ENCODE data around the gene ARHGAP28.
"Not testable (repeated sequence)": the region's sequence is repeated elsewhere in the genome, so short reads cannot be mapped to it uniquely, and the experiment has no call there.

Gene ARHGAP28

DNA sequence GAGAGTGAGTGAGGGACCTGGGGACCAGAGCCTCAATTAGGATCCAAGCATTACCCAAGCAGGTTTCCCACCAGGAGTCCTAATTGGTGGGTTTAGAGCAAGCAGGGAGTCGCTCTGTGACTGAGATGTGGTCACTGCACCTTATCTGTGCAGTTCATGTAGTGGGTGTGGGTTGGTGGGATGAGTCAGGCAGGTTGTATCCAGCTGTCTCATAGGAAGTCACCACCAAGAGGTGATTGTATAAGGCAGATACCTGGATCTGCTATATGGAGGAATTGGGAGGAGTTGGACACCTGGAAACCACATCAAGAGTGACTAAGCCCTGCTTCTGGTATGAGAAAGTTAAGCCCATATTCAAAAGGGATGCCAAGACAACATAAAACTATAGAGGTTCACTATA, 106.8 kb downstream of the ARHGAP28 start:
- FAIRE-seq (no peak), DNase-seq (ENCODE audit: insufficient read length, low spot score) (no peak)
- TF ChIP-seq POLR2A (IDR thresholded peaks at IDR 0.05; ENCODE audit: low read depth, low read length), result no peak

DNA sequence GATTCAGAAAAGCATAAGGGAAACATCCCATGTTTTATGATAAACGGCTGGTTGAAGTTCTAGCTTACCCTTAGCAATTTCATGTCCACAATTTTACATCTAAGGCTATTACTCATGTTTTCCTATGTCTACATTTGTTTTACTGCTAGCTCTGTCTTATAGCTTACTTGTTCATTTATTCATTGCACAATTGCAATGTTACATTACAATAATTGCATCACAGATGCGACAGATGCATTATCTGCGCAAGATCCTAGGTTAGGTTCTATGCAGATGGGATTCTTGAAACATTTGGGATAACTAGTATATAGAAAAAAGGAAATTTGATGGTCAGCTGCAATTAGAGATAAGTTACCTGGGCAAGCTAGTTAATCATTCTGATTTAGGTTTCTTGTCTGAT, 108.4 kb downstream of the ARHGAP28 start:
- no peak for TF ChIP-seq POLR2A (IDR thresholded peaks at IDR 0.05; ENCODE audit: low read depth, low read length)
- FAIRE-seq, result no peak
- DNase-seq (ENCODE audit: insufficient read length, low spot score), result no peak

DNA sequence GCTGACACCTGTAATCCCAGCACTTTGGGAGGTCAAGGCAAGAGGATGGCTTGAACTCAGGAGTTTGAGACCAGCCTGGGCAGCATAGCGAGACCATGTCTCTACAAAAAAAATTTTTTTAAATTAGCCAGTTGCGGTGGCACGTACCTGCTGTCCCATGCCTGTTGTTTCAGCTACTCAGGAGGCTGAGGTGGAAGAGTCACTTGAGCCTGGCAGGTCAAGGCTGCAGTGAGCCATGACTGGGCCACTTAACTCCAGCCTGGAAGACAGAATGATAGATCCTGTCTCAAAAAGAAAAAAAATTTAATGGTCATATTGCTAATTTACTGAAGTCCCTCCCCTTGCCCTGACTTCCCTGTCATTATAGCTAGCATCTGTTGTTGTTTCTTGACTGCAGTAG, 112.6 kb downstream of the ARHGAP28 start:
- FAIRE-seq, result no peak
- DNase-seq (ENCODE audit: insufficient read length, low spot score), result no peak
- no peak for TF ChIP-seq POLR2A (IDR thresholded peaks at IDR 0.05; ENCODE audit: low read depth, low read length)

DNA sequence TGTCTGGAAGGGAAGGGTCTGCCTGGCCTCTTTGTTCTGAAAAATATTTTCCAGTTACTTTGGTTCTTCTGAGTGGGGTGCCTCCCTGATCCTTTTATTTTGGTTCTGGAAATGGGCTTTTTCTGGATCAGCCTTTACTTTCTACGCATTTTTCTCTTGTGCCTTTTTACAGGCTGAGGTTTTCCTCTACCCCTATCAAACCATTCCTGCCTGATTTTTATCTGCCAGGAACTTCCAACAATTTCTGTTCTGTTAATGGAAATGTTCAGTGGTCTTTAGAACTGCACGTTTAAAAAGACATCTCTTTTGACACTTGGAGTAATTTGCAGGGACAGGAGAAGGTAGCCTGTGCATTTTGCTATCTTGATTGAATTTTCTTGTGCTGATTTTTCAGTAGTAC, 113.8 kb downstream of the ARHGAP28 start:
- no peak for TF ChIP-seq POLR2A (IDR thresholded peaks at IDR 0.05; ENCODE audit: low read depth, low read length)
- DNase-seq (ENCODE audit: insufficient read length, low spot score) (no peak), FAIRE-seq (no peak)

DNA sequence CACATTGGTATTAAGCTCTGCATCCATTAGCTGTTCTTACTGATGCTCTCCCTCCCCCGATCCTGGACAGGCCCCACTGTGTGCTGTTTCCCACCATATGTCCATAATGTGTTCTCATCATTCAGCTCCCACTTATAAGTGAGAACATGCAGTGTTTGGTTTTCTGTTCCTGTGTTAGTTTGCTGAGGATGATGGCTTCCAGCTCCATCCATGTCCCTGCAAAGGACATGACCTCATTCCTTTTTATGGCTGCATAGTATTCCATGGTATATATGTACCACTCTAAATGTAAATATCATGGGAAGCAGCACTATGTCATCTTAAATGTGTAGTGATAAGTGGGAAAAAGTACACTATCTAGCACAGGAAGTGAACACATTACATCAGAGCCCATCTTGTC, 116.0 kb downstream of the ARHGAP28 start:
- not testable (repeated sequence) for FAIRE-seq; DNase-seq (ENCODE audit: insufficient read length, low spot score)

DNA sequence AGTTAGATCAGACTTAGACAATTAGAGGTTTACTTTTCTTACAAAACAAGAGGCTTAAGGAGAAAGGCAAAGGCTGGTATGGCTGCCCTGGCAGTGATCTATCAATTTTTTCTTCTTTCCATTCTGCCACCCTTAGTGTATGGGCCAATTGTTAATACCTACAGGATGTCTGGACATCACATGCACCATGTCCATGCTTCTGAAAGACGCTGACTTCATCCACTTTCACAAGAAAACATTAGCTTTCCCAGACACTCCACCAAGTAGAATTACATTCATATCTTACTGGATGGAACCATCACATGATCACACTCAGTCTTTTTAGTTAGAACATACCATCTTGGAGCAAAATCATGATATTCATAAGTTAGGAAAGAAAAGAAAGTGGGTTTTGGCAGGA, 120.9 kb downstream of the ARHGAP28 start:
- FAIRE-seq, result no peak
- no peak for DNase-seq (ENCODE audit: insufficient read length, low spot score)
- no peak for TF ChIP-seq POLR2A (IDR thresholded peaks at IDR 0.05; ENCODE audit: low read depth, low read length)

DNA sequence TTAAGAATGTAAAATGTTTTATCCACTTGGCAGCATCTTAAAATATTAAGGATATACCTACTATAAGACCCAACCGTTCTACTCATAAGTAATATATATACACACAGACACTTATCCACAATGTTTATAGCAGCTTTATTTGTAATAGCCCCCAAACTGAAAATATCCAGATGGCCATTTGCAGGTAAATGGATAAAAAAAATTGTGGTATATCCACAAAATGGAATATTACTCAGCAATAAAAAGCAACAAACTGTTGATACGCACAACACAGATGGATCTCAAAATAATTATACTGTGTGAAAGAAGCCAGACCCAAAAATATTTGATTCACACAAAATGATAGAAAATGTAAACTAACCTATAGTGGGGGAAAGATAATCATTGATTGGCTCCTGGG, 122.0 kb downstream of the ARHGAP28 start:
- no peak for TF ChIP-seq POLR2A (IDR thresholded peaks at IDR 0.05; ENCODE audit: low read depth, low read length)
- no peak for DNase-seq (ENCODE audit: insufficient read length, low spot score)
- FAIRE-seq, result no peak

DNA sequence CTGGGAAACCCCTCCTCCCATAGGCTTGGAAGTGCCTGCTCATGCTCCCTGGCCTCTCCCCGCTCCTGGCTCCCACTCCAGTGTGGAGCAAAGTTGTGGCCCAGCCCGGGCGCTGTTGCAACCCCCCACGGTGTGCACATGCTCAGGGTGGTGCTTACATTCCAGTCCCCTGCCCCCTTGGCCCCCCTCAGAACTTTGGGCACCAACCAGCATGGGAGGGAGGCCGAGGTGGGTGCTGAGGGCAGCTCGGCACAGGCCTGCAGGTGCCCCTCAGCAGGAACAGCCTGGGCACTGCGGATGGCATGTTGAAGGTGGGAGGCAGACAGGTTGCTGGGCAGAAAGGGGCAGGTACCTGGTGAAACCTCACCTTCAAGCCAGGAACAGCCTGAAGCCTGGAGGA, 125.3 kb downstream of the ARHGAP28 start:
- FAIRE-seq (no peak), DNase-seq (ENCODE audit: insufficient read length, low spot score) (no peak)
- no peak for TF ChIP-seq POLR2A (IDR thresholded peaks at IDR 0.05; ENCODE audit: low read depth, low read length)

DNA sequence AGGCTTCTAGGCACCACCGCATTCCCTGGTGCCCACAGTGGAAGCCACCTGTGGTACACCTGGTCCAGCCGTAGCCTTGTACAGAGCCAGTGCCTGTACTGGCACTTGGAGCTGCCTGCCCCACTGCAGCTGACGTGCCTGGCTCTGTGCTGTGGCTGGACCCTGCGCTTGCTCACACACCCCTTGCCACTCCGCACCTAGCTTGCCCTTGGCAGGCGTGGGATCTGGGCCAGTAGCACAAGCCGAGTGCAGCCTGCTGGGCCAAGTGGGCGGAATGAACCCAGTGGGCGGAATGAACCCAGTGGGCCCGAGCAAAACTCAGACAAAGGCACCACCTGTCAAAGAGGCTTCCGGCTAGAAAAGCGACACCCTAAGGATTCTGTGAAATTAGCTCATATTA, 126.3 kb downstream of the ARHGAP28 start:
- DNase-seq (ENCODE audit: insufficient read length, low spot score) (no peak), FAIRE-seq (no peak)
- no peak for TF ChIP-seq POLR2A (IDR thresholded peaks at IDR 0.05; ENCODE audit: low read depth, low read length)

DNA sequence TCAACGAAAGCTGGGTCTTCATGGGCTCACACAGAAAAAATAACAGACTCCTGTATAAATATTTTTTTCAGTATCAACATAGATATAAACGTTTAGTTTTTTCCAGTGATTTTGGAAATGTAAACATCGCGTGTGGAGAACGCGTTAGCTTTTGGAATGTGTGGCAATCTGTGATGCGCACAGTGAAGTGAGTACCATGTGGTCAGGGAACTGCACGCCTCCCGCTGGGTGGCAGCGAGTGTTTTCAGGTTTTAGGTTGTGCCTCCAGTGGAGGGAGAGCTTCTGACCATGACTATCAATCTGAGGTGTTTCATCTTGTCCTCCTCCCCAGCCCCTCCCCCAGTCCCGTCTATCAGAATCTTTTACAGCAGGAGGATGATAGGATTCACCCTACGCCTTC, 127.8 kb downstream of the ARHGAP28 start:
- no peak for DNase-seq (ENCODE audit: insufficient read length, low spot score)
- no peak for FAIRE-seq
- no peak for TF ChIP-seq POLR2A (IDR thresholded peaks at IDR 0.05; ENCODE audit: low read depth, low read length)

DNA sequence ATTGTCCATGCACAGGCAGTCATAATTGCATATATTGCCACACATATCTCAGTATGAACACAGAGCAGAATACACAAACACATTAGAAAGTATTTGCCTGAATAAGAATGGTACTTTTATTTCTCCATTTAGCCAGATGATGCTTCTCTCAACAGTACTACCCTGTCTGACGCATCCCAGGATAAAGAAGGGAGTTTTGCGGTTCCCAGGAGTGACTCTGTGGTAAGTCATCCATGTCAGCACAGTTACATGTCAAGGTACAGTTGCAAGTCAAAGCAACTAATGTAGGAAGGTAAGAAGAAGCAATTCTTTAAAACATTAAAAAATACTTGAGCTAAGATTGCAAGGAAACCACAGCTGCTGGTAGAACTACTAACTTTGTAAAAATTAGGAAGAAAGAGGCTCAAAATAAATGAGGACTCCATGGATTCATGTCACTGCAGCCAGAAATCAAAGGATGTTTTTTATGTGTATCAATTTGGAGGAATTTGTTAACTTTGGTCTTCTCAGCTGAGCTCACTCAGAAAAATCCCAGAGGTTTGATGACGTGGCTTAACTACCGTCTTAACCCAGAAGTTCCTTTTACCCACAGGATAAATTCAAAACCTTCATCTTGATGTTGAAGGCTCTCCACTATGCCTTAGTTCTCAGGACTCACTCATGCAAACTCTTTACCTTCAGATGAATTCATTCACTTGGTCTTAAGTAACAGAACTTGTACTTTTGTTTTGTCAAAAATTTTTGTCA, 130.3 kb downstream of the ARHGAP28 start:
- TF ChIP-seq POLR2A (IDR thresholded peaks at IDR 0.05; ENCODE audit: low read depth, low read length), result no peak
- FAIRE-seq (no peak), DNase-seq (ENCODE audit: insufficient read length, low spot score) (no peak)

DNA sequence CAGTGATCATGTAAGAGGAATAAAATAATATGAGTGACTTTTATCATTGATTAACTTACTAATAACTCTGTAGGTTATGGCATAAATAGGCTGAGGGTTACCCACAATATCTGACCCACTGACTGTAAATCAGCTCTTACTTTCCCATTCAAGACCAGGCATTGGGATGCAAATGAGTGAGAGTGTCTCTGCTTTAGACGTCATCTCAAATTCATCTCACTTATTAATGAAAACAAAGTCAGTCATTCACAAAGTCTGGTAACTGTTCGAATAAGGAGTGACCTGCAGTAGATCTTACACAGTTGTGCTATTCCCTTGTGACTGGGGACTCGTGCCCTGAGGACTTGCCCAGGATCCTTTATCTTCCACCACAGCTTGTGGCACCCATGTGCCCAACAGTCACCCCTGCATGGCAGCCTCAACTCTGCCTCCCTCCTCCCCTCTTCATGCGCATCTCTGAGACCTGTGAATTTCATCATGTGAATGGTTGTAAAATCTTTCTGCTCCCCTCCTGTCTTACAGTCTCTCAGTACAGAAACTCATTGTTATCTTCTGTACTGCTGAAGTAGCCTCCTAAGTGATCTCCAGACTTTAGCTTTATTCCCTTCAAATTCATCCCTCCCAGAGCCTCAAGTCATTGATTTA, 131.4 kb downstream of the ARHGAP28 start:
- DNase-seq (ENCODE audit: insufficient read length, low spot score) (no peak), FAIRE-seq (no peak)
- no peak for TF ChIP-seq POLR2A (IDR thresholded peaks at IDR 0.05; ENCODE audit: low read depth, low read length)

DNA sequence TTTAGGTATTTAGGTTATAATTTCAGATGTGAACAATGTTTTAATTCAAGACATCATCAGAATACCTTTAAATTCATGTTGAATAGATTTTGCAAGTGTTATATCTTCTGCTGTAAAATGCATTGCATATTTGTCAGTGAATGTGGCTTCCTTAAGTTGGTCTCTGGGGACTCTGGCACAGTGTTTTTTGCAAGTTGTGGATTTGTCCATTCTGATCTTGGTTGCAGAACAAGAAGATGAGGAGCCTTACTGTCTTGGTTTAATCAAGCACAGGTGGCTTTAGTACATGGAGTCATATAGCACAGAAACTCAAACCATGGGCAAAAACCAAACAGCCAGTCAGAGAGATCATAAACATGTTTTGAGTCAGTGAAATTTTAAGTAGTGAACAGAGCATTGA, 135.7 kb downstream of the ARHGAP28 start:
- DNase-seq (ENCODE audit: insufficient read length, low spot score), result no peak
- no peak for FAIRE-seq
- TF ChIP-seq POLR2A (IDR thresholded peaks at IDR 0.05; ENCODE audit: low read depth, low read length), result no peak

DNA sequence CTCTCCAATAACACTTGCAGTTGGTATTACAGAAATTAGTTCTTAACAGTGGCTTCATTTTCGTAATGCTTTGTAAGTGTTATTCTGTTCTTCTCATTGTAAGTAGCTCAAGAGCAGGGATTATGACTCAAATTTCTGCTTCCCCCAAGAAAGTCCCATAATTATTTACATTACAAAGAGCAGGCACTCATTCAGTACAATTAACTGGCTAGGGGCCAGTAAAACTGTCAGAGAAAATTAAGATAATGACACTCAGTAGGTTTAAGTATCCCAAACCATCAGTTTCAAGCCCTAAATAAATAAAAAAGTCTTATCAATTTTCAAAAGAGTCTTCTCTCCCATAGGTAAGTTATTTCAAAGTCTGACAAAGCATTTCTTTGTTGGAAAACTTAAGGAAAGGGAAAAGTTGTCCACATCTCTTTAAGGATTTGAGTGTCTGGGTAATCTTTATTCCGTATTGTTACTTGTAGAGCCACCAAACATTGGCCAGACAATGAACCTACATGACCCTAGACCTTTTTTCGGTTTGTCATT, 137.1 kb downstream of the ARHGAP28 start:
- no peak for TF ChIP-seq POLR2A (IDR thresholded peaks at IDR 0.05; ENCODE audit: low read depth, low read length)
- no peak for FAIRE-seq
- DNase-seq (ENCODE audit: insufficient read length, low spot score), result no peak

DNA sequence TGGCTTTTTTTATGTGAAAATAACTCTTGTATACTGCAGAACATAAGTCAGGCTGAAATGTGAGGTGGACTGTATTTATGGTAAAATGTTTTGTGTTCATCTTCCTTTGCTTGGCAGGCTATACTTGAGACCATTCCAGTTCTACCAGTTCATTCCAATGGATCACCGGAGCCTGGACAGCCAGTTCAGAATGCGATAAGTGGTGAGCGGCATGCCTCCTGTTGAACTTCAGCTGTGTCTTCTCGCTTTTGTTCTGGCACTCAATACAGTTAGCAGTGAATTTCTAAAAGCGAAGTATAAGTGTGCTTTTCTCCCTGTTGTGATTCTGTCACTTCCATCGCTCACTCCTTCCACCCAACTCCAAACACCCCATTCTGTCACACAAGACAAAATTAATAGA, 138.5 kb downstream of the ARHGAP28 start:
- DNase-seq (ENCODE audit: insufficient read length, low spot score) (no peak), FAIRE-seq (no peak)
- no peak for TF ChIP-seq POLR2A (IDR thresholded peaks at IDR 0.05; ENCODE audit: low read depth, low read length)
